Measurements from ENCODE around the gene UNK. TPM values are rescaled to one million over a fixed set of nuclear protein-coding genes. Genes with fewer than 3 reads are reported as not detected.

UNK gene
- total and polyA plus RNA-seq, 2 of the 13 experiments (the other 11 are each of a cell fraction or from before 2014, with no cell fraction given): 31.6 to 33.0 TPM

- TF ChIP-seq, protein P1, sequence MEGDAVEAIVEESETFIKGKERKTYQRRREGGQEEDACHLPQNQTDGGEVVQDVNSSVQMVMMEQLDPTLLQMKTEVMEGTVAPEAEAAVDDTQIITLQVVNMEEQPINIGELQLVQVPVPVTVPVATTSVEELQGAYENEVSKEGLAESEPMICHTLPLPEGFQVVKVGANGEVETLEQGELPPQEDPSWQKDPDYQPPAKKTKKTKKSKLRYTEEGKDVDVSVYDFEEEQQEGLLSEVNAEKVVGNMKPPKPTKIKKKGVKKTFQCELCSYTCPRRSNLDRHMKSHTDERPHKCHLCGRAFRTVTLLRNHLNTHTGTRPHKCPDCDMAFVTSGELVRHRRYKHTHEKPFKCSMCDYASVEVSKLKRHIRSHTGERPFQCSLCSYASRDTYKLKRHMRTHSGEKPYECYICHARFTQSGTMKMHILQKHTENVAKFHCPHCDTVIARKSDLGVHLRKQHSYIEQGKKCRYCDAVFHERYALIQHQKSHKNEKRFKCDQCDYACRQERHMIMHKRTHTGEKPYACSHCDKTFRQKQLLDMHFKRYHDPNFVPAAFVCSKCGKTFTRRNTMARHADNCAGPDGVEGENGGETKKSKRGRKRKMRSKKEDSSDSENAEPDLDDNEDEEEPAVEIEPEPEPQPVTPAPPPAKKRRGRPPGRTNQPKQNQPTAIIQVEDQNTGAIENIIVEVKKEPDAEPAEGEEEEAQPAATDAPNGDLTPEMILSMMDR (CRISPR knock-in tag; IDR thresholded peaks at IDR 0.05): peak; percentile 98
- TF ChIP-seq NFYC (CRISPR knock-in tag; IDR thresholded peaks at IDR 0.05) (no peak), ZNF136 (CRISPR knock-in tag; IDR thresholded peaks at IDR 0.05; ENCODE audit: low read depth) (peak; percentile 62; the same call in 1 of the 2 replicates), ARID2 (CRISPR knock-in tag; IDR thresholded peaks at IDR 0.05; ENCODE audit: borderline replicate concordance) (no peak), BRD4 (CRISPR knock-in tag; IDR thresholded peaks at IDR 0.05) (no peak), PCBP1 (IDR thresholded peaks at IDR 0.05; ENCODE audit: borderline replicate concordance, low read depth, low read length) (peak; percentile 58; the same call in 1 of the 2 replicates), SMAD1 (CRISPR knock-in tag; IDR thresholded peaks at IDR 0.05; ENCODE audit: borderline replicate concordance, low read depth) (no peak), RCOR2 (CRISPR knock-in tag; IDR thresholded peaks at IDR 0.05) (no peak), HNRNPLL (IDR thresholded peaks at IDR 0.05; ENCODE audit: low read depth, low read length, poor library complexity, severe bottlenecking) (peak; percentile 47), NRL (CRISPR knock-in tag; IDR thresholded peaks at IDR 0.05; ENCODE audit: borderline replicate concordance) (peak; percentile 81)
- TF ChIP-seq, protein P2, sequence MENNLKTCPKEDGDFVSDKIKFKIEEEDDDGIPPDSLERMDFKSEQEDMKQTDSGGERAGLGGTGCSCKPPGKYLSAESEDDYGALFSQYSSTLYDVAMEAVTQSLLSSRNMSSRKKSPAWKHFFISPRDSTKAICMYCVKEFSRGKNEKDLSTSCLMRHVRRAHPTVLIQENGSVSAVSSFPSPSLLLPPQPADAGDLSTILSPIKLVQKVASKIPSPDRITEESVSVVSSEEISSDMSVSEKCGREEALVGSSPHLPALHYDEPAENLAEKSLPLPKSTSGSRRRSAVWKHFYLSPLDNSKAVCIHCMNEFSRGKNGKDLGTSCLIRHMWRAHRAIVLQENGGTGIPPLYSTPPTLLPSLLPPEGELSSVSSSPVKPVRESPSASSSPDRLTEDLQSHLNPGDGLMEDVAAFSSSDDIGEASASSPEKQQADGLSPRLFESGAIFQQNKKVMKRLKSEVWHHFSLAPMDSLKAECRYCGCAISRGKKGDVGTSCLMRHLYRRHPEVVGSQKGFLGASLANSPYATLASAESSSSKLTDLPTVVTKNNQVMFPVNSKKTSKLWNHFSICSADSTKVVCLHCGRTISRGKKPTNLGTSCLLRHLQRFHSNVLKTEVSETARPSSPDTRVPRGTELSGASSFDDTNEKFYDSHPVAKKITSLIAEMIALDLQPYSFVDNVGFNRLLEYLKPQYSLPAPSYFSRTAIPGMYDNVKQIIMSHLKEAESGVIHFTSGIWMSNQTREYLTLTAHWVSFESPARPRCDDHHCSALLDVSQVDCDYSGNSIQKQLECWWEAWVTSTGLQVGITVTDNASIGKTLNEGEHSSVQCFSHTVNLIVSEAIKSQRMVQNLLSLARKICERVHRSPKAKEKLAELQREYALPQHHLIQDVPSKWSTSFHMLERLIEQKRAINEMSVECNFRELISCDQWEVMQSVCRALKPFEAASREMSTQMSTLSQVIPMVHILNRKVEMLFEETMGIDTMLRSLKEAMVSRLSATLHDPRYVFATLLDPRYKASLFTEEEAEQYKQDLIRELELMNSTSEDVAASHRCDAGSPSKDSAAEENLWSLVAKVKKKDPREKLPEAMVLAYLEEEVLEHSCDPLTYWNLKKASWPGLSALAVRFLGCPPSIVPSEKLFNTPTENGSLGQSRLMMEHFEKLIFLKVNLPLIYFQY (CRISPR knock-in tag; IDR thresholded peaks at IDR 0.05; ENCODE audit: borderline replicate concordance): peak; percentile 98
These were observed 34.8 kb upstream of the UNK start (continued) for GRCh38 chr17:75749545-75750389.

Data from HepG2 (cell line).